ENCODE measurements around the gene UGT1A8.
"Not testable (repeated sequence)": the region's sequence is repeated elsewhere in the genome, so short reads cannot be mapped to it uniquely, and the experiment has no call there.

Gene UGT1A8

DNA sequence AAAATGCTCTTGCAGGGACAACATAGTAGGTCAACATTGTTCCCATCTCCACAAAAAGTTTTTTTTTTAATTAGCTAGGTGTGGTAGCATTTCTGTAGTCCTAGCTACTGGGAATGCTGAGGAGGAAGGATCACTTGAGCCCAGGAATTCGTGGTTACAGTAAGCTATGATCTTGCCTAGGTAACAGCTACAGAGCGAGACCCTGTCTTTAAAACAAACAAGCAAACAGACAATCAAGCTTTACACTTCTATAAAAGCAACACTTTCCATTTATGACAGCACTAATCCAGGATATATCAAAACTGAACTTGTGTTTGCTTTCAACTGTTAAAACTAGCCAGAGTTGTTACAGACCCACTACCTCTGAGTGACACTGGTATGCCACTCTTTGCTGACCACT lies 123.4 kb downstream of the UGT1A8 start:
- DNase-seq (ENCODE audit: extremely low read depth, low read depth): no peak

DNA sequence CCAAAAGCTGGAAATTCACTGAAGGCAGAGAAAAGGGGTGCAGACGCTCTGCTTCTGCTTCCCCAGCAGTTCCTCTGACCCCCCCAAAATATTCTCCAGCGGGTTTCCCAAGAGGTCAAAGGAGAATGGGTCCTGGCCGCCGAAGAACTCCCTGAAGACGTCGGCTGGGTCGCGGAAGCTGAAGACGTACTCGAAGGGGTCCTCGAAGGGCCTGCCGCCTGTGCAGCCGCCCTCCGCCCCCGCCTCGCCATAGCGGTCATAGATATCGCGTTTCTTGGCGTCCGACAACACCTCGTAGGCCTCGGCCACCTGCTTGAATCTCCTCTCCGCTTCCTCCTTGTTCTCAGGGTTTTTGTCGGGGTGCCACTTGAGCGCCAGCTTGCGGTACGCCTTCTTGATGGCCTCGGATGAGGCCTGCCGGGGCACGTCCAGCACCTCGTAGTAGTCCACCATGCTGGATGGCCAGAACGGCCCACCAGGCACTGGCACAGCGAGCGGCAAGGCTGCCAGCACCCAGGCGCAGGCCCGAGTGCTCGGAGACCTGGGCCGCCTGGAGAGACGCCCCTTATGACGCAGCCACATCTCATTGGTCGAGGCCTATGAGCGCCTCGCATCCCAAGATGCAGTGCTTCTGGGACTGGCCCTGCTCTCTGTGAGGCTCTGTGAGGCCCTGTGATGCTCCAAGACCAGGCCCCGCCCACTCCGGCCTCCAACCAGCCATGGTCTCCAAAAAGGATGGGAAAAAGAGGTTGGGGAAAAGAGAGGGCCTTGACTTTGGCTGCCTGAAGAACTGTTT lies 126.2 kb downstream of the UGT1A8 start:
- TF ChIP-seq, protein P1, sequence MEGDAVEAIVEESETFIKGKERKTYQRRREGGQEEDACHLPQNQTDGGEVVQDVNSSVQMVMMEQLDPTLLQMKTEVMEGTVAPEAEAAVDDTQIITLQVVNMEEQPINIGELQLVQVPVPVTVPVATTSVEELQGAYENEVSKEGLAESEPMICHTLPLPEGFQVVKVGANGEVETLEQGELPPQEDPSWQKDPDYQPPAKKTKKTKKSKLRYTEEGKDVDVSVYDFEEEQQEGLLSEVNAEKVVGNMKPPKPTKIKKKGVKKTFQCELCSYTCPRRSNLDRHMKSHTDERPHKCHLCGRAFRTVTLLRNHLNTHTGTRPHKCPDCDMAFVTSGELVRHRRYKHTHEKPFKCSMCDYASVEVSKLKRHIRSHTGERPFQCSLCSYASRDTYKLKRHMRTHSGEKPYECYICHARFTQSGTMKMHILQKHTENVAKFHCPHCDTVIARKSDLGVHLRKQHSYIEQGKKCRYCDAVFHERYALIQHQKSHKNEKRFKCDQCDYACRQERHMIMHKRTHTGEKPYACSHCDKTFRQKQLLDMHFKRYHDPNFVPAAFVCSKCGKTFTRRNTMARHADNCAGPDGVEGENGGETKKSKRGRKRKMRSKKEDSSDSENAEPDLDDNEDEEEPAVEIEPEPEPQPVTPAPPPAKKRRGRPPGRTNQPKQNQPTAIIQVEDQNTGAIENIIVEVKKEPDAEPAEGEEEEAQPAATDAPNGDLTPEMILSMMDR (IDR thresholded peaks at IDR 0.05; ENCODE audit: low read depth, low read length): no peak
- DNase-seq (ENCODE audit: extremely low read depth, low read depth): no peak

More for the DNA sequence above, 123.4 kb downstream of the UGT1A8 start:
- TF ChIP-seq, protein P1 (IDR thresholded peaks at IDR 0.05; ENCODE audit: low read depth, low read length): no peak

DNA sequence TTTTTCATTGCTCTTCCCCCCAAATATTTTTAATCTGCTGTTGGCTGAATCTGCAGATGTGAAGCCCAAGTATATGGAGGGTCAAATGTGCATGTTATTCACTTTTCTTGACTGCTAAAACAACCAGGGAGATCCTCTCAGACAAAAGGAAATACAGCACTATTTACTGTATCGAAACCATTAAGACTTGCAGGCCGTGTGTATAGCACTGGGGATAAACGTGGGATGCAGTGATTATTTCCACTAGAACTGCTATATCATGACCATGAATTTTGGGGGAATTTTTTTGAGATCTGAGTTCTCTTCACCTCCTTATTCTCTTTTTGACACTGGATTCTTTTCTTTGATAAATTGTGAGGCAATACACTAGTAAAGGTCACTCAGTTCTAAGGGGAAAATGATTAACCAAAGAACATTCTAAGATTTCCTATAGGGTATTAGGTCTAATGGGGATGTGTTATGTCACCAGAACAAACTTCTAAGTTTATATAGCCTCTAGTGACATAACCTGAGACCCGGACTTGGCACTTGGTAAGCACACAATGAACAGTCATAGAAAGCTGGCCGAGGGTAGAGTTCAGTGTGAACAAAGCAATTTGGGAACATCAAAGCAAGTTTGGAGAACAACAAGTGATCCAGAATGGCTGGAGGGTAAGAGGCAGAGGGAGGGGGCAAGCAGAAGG lies 127.8 kb downstream of the UGT1A8 start:
- TF ChIP-seq, protein P1 (IDR thresholded peaks at IDR 0.05; ENCODE audit: low read depth, low read length): no peak
- DNase-seq (ENCODE audit: extremely low read depth, low read depth): no peak

DNA sequence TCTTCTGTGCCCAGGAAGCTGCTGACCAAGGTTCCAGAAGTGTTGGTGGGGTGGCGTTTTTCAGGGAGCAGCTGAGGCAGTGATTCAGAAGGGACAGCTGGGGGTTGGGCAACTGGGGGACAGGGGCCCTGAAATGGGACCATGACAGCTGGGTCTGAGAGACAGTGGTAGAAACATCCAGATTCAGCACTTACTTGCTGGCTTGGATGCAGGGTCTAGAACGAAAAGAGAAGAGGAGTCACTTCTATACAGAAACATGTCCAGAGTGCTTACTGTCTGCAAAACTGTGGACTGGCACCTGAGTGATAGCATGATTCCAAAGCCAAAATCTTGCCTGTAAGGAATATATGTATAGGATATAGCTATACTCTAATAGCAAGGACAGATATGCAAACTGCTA lies 128.4 kb downstream of the UGT1A8 start:
- not testable (repeated sequence) for DNase-seq (ENCODE audit: extremely low read depth, low read depth)

DNA sequence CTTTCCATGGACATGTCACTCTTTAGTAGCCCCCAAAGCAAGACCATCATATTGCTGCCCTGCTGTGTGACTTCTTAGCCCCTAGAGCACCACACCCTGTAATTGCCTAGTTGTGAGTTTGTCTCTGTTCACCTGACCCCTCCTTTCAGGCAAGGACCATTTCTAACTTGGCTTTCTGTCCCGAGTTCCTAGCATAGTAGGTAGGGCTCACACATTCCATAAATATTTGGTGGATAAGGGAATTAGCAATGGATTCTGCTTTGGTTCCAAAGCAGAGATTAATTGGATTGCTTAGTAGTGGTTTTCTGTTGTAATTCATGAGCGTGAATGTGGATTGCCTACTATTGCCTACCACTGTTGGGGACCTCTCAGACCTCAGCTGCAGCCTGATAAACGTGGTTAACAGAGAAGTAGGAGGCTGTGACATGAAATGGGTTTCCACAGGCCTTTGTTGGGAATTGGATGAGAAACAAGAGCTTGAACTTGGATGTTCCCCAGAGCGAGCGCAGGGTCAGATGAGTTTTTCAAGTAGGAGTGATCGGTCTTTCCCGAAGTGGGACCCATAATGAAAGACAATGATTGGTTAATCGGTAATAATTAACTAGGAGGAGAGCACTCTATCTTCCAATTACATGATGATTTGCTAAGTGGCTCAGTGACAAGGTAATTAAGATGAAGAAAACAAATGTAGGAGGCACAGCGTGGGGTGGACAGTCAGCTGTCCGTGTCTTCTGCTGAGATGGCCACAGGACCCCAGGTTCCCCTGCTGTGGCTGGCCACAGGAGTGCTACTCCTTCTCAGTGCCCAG lies 129.2 kb downstream of the UGT1A8 start:
- DNase-seq (ENCODE audit: extremely low read depth, low read depth): no peak
- TF ChIP-seq, protein P1 (IDR thresholded peaks at IDR 0.05; ENCODE audit: low read depth, low read length): no peak

DNA sequence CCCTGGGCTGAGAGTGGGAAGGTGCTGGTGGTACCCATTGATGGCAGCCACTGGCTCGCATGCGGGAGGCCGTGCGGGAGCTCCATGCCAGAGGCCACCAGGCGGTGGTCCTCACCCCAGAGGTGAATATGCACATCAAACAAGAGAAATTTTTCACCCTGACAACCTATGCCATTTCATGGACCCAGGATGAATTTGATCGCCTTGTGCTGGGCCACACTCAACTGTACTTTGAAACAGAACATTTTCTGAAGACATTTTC lies 129.8 kb downstream of the UGT1A8 start:
- no peak for DNase-seq (ENCODE audit: extremely low read depth, low read depth)
- TF ChIP-seq, protein P1 (IDR thresholded peaks at IDR 0.05; ENCODE audit: low read depth, low read length): no peak

DNA sequence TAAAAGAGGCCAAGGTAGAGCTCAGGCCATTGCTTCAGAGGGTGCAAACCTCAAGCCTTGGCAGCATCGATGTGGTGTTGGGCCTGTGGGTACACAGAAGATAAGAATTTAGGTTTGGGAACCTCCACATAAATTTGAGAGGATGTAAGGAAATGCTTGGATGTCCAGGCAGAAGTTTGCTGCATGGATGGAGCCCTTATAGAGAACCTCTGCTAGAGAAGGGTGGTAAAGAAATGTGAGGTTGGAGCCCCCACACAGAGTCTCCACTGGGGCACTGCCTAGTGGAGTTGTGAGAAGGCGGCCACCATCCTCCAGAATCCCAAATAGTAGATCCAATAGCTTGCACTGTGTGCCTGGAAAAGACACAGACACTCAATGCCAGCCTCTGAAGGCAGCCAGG lies 133.3 kb downstream of the UGT1A8 start:
- not testable (repeated sequence) for DNase-seq (ENCODE audit: extremely low read depth, low read depth)

DNA sequence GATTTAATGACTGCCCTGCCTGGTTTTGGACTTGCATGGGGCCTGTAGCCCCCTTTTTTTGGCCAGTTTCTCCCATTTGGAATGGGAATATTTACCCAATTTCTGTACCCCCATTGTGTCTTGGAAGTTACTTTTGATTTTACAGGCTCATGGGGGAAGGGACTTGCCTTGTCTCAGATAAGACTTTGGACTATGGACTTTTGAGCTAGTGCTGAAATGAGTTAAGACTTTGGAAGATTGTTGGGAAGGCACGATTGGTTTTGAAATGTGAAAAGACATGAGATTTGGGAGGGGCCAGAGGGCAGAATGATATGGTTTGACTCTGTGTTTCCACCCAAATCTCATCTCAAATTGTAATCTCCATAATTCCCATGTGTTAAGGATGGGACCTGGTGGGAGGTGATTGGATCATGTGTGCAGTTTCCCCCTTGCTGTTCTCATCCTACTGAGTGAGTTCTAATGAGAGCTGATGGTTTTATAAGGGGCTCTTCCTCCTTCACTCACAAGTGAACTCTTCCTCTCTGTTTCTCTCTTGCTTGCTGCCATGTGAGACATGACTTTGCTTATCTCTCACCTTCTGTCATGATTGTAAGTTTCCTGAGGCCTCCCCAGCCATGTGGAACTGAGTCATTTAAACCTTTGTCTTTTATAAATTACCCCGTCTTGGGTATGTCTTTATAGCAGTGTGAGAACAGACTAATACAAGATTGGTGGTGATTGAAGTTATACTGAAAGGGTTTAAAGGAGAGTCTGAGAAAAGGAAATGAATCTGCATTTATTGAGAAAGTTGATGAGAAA lies 134.0 kb downstream of the UGT1A8 start:
- not testable (repeated sequence) for DNase-seq (ENCODE audit: extremely low read depth, low read depth)

All from AG09319 (cell line).